ENCODE measurements around the gene HERC3. TPM values are rescaled to one million over a fixed set of nuclear protein-coding genes. Genes with fewer than 3 reads are reported as not detected.
A peak's percentile ranks its signal among the peaks of the same experiment; 100 is the strongest.

Gene HERC3
- polyA plus RNA-seq, 3 donors = 30.5 to 36.9 (median 36.7) TPM

DNA sequence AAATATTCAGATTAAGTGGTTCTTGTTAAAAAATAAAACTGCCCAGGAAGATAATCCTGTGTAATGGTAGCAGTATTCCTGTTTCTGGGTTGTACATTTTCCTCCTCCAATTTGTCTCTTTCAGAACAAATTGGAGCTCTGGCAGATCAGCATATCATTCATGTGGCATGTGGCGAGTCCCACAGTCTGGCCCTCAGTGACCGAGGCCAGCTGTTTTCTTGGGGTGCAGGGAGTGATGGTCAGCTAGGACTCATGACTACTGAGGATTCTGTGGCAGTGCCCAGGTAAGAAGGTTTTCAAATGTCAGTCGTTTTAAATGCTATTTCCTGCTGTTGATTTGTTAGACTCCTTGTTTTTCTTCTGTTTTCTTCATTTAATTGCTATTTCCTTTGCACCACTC, 57.4 kb downstream of the HERC3 start:
- Mint-ChIP-seq H3K27me3 (ENCODE audit: low read depth in 3 of 3) (no peaks in the 10 kb centered on the region), H3K4me3 (no peak overlapping the region), H3K36me3 (peaks cover 32 to 36% of the 10 kb centered on the region in 2 donors), H3K4me1 (no peaks in the 10 kb centered on the region), H3K27ac (peak overlapping the region in 3 of 7 donors; percentile 2 to 74 (median 16)), H3K9me3 (no peaks in the 10 kb centered on the region)
- Histone ChIP-seq H3K27ac (ENCODE audit: low read depth in 1 of 2, low read length in 2 of 2) (no peak overlapping the region), H3K9ac (ENCODE audit: insufficient read depth, low read length, poor library complexity, severe bottlenecking) (no peak overlapping the region), H3K4me2 (replicated peaks; ENCODE audit: extremely low read depth, low read length, poor library complexity, severe bottlenecking) (no peak overlapping the region), H3K4me1 (ENCODE audit: control insufficient read depth in 1 of 2, insufficient read depth in 2 of 2, low read length in 2 of 2) (no peaks in the 10 kb centered on the region), H3K27me3 (ENCODE audit: control insufficient read depth in 2 of 2, insufficient read depth in 2 of 2, low read length in 2 of 2) (no peaks in the 10 kb centered on the region), H3K36me3 (replicated peaks in 1 of 2; ENCODE audit: control insufficient read depth in 1 of 2, insufficient read depth in 2 of 2, low read length in 2 of 2) (peaks cover 23 to 46% of the 10 kb centered on the region in 2 donors), H2AFZ (ENCODE audit: insufficient read depth, low read depth, low read length, poor library complexity, severe bottlenecking) (no peak overlapping the region), H3K4me3 (replicated peaks in 1 of 3; ENCODE audit: low read depth in 2 of 3, low read length in 3 of 3) (no peak overlapping the region), H3K9me3 (replicated peaks in 1 of 2; ENCODE audit: control insufficient read depth in 1 of 2, insufficient read depth in 1 of 2, low read length in 2 of 2) (no peaks in the 10 kb centered on the region), H4K20me1 (ENCODE audit: insufficient read depth, low read length) (peaks cover 82% of the 10 kb centered on the region), H3K79me2 (ENCODE audit: insufficient read depth, low read length) (peaks cover 13% of the 10 kb centered on the region)
- intact Hi-C loops (cut with micrococcal nuclease) = no loop called here
- 94% methylated on average over 2 of the region's 3 CpGs for WGBS (ENCODE audit: insufficient coverage)
- TF ChIP-seq, protein P1, sequence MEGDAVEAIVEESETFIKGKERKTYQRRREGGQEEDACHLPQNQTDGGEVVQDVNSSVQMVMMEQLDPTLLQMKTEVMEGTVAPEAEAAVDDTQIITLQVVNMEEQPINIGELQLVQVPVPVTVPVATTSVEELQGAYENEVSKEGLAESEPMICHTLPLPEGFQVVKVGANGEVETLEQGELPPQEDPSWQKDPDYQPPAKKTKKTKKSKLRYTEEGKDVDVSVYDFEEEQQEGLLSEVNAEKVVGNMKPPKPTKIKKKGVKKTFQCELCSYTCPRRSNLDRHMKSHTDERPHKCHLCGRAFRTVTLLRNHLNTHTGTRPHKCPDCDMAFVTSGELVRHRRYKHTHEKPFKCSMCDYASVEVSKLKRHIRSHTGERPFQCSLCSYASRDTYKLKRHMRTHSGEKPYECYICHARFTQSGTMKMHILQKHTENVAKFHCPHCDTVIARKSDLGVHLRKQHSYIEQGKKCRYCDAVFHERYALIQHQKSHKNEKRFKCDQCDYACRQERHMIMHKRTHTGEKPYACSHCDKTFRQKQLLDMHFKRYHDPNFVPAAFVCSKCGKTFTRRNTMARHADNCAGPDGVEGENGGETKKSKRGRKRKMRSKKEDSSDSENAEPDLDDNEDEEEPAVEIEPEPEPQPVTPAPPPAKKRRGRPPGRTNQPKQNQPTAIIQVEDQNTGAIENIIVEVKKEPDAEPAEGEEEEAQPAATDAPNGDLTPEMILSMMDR (IDR thresholded peaks at IDR 0.05) = no peak
- no peak for DNase-seq

DNA sequence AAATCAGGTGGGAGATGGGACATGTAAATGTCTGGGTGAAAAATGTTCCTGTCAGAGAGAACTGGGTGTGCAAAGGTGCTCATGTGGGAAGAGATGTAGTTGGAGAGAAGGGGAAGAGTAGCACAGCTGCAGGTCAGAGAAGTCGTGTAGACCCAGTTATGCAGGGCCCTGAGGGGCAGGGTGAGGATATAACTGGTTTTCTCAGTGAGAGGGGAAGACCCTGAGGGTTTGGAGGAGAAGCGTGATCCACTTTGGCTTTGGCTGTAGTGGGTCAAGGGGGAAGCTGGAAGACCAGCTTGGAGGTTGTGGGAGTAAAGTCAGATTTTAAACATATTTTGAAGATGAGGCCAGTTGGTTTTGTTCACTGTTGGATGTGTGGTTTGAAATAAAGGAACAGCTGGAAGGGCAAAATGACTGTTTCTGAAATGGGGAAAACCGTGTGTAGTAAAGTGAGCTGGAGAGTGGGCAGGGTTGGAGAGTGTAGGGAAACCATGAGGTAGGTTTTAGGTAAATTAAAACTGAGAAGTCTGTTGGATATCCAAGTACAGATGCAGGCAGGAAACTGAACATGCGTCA, 61.2 kb downstream of the HERC3 start:
- peaks cover 66 to 69% of the 10 kb centered on the region in 2 donors for H3K36me3 Mint-ChIP-seq
- H3K27ac ChIP-seq (ENCODE audit: low read depth in 1 of 2, low read length in 2 of 2) = no peak overlapping the region
- no peak overlapping the region for H2AFZ ChIP-seq (ENCODE audit: insufficient read depth, low read depth, low read length, poor library complexity, severe bottlenecking)
- H3K27me3 Mint-ChIP-seq (ENCODE audit: low read depth in 3 of 3) = peaks cover 0 to 2% (median 0%) of the 10 kb centered on the region in 3 donors
- H3K9me3 ChIP-seq (replicated peaks in 1 of 2; ENCODE audit: control insufficient read depth in 1 of 2, insufficient read depth in 1 of 2, low read length in 2 of 2) = no peaks in the 10 kb centered on the region
- H3K4me1 ChIP-seq (ENCODE audit: control insufficient read depth in 1 of 2, insufficient read depth in 2 of 2, low read length in 2 of 2) = no peaks in the 10 kb centered on the region
- DNase-seq = no peak
- peaks cover 50% of the 10 kb centered on the region for H4K20me1 ChIP-seq (ENCODE audit: insufficient read depth, low read length)
- no peaks in the 10 kb centered on the region for H3K27me3 ChIP-seq (ENCODE audit: control insufficient read depth in 2 of 2, insufficient read depth in 2 of 2, low read length in 2 of 2)
- H3K27ac Mint-ChIP-seq = peak overlapping the region in 1 of 7 donors; percentile 52
- H3K9me3 Mint-ChIP-seq = no peaks in the 10 kb centered on the region
- WGBS (ENCODE audit: insufficient coverage) = 94% methylated on average over 3 of the region's 4 CpGs
- H3K4me3 ChIP-seq (replicated peaks in 1 of 3; ENCODE audit: low read depth in 2 of 3, low read length in 3 of 3) = no peak overlapping the region
- H3K79me2 ChIP-seq (ENCODE audit: insufficient read depth, low read length) = peaks cover 5% of the 10 kb centered on the region
- TF ChIP-seq, protein P1 (IDR thresholded peaks at IDR 0.05) = no peak
- H3K36me3 ChIP-seq (replicated peaks in 1 of 2; ENCODE audit: control insufficient read depth in 1 of 2, insufficient read depth in 2 of 2, low read length in 2 of 2) = peaks cover 50 to 83% of the 10 kb centered on the region in 2 donors
- intact Hi-C loops (cut with micrococcal nuclease) = no loop called here
- no peak overlapping the region for H3K4me2 ChIP-seq (replicated peaks; ENCODE audit: extremely low read depth, low read length, poor library complexity, severe bottlenecking)
- H3K9ac ChIP-seq (ENCODE audit: insufficient read depth, low read length, poor library complexity, severe bottlenecking) = no peak overlapping the region
- H3K4me3 Mint-ChIP-seq = no peak overlapping the region
- no peaks in the 10 kb centered on the region for H3K4me1 Mint-ChIP-seq
